HG02588 (cell line): ENCODE data around the gene FAM229B.
"Not testable (repeated sequence)": the region's sequence is repeated elsewhere in the genome, so short reads cannot be mapped to it uniquely, and the experiment has no call there.

Experiments
- ATAC-seq: cut with Tn5 transposase; IDR thresholded peaks from one replicate; pipeline ENCODE4 v1.9.1; 2021; ENCODE audit warnings: mild to moderate bottlenecking, moderate library complexity; ENCODE audit not compliant: unreplicated experiment

The FAM229B gene

GRCh38 chr6:112062966-112063365 is 24.4 kb upstream of the FAM229B start:
- ATAC-seq = no peak

GRCh38 chr6:112065426-112065986 is 21.9 kb upstream of the FAM229B start:
- no peak for ATAC-seq

GRCh38 chr6:112066606-112067005 is 20.8 kb upstream of the FAM229B start:
- no peak for ATAC-seq

- no peak for ATAC-seq
Observed at GRCh38 chr6:112081569-112081968, 5.8 kb upstream of the FAM229B start.

GRCh38 chr6:112085286-112086065 is 1.9 kb upstream of the FAM229B start:
- no peak for ATAC-seq

GRCh38 chr6:112086744-112087135 is 651 bp upstream of the FAM229B start:
- ATAC-seq = peak; percentile 10

GRCh38 chr6:112087916-112088315 is 525 bp downstream of the FAM229B start:
- ATAC-seq = no peak

- no peak for ATAC-seq
Observed at GRCh38 chr6:112096901-112097300, 9.5 kb downstream of the FAM229B start.

GRCh38 chr6:112100561-112100960 is 13.2 kb downstream of the FAM229B start:
- ATAC-seq = no peak

- not testable (repeated sequence) for ATAC-seq
Observed at GRCh38 chr6:112106026-112106425, 18.6 kb downstream of the FAM229B start.

GRCh38 chr6:112106562-112106961 is 19.2 kb downstream of the FAM229B start:
- ATAC-seq = no peak

GRCh38 chr6:112109262-112109661 is 21.9 kb downstream of the FAM229B start:
- ATAC-seq = no peak

- ATAC-seq = no peak
Observed at GRCh38 chr6:112113431-112113830, 26.0 kb downstream of the FAM229B start.

GRCh38 chr6:112113918-112114317 is 26.5 kb downstream of the FAM229B start:
- no peak for ATAC-seq

- ATAC-seq = no peak
Observed at GRCh38 chr6:112114577-112115223, 27.3 kb downstream of the FAM229B start.

- no peak for ATAC-seq
Observed at GRCh38 chr6:112116221-112116620, 28.8 kb downstream of the FAM229B start.

GRCh38 chr6:112117554-112117953 is 30.2 kb downstream of the FAM229B start:
- ATAC-seq = no peak

- ATAC-seq = no peak
Observed at GRCh38 chr6:112118034-112118433, 30.6 kb downstream of the FAM229B start.

GRCh38 chr6:112122756-112123155 is 35.4 kb downstream of the FAM229B start:
- ATAC-seq = no peak

GRCh38 chr6:112123982-112124381 is 36.6 kb downstream of the FAM229B start:
- ATAC-seq = no peak

GRCh38 chr6:112128208-112128607 is 40.8 kb downstream of the FAM229B start:
- ATAC-seq = no peak

GRCh38 chr6:112130878-112131277 is 43.5 kb downstream of the FAM229B start:
- ATAC-seq = no peak
